AG09319 (cell line): ENCODE data around the gene MRGPRE.

Experiments used
- DNase-seq: peaks from one replicate; pipeline ENCODE4 v3.0.0-alpha.2; 2010; ENCODE audit warnings: low read depth; ENCODE audit errors: extremely low read depth
- TF ChIP-seq, protein P1 (sequence below): IDR thresholded peaks from 2 replicates; pipeline ENCODE4 v1.5.1; 2011; ENCODE audit warnings: low read depth, mild to moderate bottlenecking, inconsistent platforms, low read length, moderate library complexity

Gene MRGPRE

GRCh38 chr11:3203221-3204043 lies 28.8 kb downstream of the MRGPRE start:
- no peak for DNase-seq
- TF ChIP-seq, protein P1, sequence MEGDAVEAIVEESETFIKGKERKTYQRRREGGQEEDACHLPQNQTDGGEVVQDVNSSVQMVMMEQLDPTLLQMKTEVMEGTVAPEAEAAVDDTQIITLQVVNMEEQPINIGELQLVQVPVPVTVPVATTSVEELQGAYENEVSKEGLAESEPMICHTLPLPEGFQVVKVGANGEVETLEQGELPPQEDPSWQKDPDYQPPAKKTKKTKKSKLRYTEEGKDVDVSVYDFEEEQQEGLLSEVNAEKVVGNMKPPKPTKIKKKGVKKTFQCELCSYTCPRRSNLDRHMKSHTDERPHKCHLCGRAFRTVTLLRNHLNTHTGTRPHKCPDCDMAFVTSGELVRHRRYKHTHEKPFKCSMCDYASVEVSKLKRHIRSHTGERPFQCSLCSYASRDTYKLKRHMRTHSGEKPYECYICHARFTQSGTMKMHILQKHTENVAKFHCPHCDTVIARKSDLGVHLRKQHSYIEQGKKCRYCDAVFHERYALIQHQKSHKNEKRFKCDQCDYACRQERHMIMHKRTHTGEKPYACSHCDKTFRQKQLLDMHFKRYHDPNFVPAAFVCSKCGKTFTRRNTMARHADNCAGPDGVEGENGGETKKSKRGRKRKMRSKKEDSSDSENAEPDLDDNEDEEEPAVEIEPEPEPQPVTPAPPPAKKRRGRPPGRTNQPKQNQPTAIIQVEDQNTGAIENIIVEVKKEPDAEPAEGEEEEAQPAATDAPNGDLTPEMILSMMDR, result no peak

GRCh38 chr11:3202759-3203158 lies 29.5 kb downstream of the MRGPRE start:
- DNase-seq, result no peak
- TF ChIP-seq, protein P1, result no peak

- TF ChIP-seq, protein P1, result no peak
- DNase-seq, result no peak
Observed at GRCh38 chr11:3202305-3202704, 29.9 kb downstream of the MRGPRE start.

- TF ChIP-seq, protein P1, result no peak
- DNase-seq, result no peak
Observed at GRCh38 chr11:3201677-3202181, 30.5 kb downstream of the MRGPRE start.

DNA sequence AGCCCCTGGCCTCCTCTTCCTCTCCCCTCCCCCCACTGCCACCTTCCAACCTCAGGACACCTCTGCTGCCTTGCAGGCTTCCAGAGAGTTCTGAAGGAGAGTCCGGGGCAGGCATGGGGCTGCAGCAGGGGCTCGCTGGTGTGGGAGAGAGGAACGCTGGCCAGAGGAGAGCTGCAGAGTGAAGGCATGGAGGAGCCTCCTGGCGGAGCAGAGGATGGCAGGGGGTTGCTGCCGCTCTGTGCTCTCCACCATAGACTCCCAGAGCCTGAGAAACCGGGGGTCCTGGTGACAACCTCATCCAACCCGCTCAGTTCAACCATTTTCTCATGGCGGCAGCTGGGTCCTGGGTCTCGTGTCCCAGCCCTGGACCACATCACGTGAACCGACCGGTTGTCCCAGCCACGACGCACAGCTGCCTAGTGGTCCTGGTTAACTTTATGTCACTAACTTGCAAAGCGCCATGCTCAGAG lies 31.1 kb downstream of the MRGPRE start:
- TF ChIP-seq, protein P1, result no peak
- no peak for DNase-seq

DNA sequence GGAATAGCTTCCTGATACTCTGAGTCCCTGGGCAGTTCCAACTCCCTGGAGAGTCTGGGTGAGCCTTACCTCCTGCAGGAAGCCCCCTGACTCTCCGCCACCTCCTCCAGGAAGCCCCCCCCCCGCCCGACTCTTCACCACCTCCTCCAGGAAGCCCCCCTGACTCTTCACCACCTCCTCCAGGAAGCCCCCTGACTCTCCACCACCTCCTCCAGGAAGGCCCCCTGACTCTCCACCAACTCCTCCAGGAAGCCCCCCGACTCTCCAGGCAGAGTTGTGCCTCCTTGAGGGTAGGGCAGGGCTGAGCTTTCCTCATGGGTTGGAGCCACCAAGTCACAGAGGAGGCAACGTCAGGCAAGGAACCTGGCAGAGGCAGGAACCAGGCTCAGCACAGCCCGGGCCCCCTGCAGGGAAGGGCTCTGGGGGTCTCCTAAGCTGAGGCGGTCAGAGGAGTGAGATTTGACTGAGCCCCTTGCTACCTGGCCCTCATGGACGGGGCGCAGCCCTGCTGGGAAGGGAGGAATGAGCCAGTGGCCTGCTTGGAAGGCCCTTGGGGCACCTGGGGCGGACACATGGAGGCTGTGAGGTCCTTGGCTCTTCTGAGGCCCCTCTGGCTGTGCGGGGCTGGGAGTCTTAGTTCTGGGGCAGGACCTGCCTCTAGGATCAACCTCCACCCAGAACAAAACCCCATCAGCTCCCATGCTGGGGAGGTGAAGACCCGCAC lies 31.7 kb downstream of the MRGPRE start:
- DNase-seq, result no peak
- TF ChIP-seq, protein P1, result no peak
